ENCODE data around the gene VEGFC. TPM values are rescaled to one million over a fixed set of nuclear protein-coding genes. Genes with fewer than 3 reads are reported as not detected.

The VEGFC gene
- total RNA-seq, 1 experiment from 2014 or later = 15.7 TPM

- Histone ChIP-seq H3K4me1 (ENCODE audit: control insufficient read depth, insufficient read depth, low read length) (no peaks in the 10 kb centered on the region), H3K27me3 (ENCODE audit: control insufficient read depth, insufficient read depth, low read length) (no peaks in the 10 kb centered on the region), H3K27ac (ENCODE audit: low read length) (no peak overlapping the region), H3K4me3 (ENCODE audit: low read depth in 2 of 2, low read length in 2 of 2) (no peak overlapping the region), H3K9me3 (ENCODE audit: control insufficient read depth, insufficient read depth, low read depth, low read length) (no peaks in the 10 kb centered on the region), H3K36me3 (ENCODE audit: control insufficient read depth, insufficient read depth, low read length) (no peaks in the 10 kb centered on the region)
- ATAC-seq (no peak), DNase-seq (ENCODE audit: low read depth, low spot score) (no peak)
- CTCF ChIA-PET = no interaction called here
- TF ChIP-seq POLR2AphosphoS5 (IDR thresholded peaks at IDR 0.05; ENCODE audit: low read depth, low read length) = no peak
- TF ChIP-seq REST (IDR thresholded peaks at IDR 0.05; ENCODE audit: insufficient read depth in 1 of 2, low read depth in 2 of 2, low read length in 1 of 2) = no peak
- no peak for TF ChIP-seq CTCF (IDR thresholded peaks at IDR 0.05)
- TF ChIP-seq SIN3A (IDR thresholded peaks at IDR 0.05; ENCODE audit: borderline replicate concordance, insufficient read depth, low read depth, low read length) = no peak
- intact Hi-C loops (cut with micrococcal nuclease; ENCODE audit: unreplicated experiment) = no loop called here
- in situ Hi-C loops (cut with HindIII; ENCODE audit: low pct_unique_long_range_greater_than_20kb, low sequenced_read_pairs) = no loop called here
- POLR2A ChIA-PET = no interaction called here
- BruUV-seq (replicated peaks) = no TSS peak
Observed at GRCh38 chr4:176814770-176815169, 22.0 kb upstream of the VEGFC start.

- in situ Hi-C loops (cut with HindIII; ENCODE audit: low pct_unique_long_range_greater_than_20kb, low sequenced_read_pairs) (no loop called here), intact Hi-C loops (cut with micrococcal nuclease; ENCODE audit: unreplicated experiment) (no loop called here)
Observed at GRCh38 chr4:176810481-176811249, 17.9 kb upstream of the VEGFC start.

More at GRCh38 chr4:176810481-176811249, 17.9 kb upstream of the VEGFC start:
- no peak for DNase-seq (ENCODE audit: low read depth, low spot score)
- no peak overlapping the region for H3K27ac ChIP-seq (ENCODE audit: low read length)
- no peaks in the 10 kb centered on the region for H3K27me3 ChIP-seq (ENCODE audit: control insufficient read depth, insufficient read depth, low read length)
- peaks cover 5% of the 10 kb centered on the region; the same call in 1 of the 2 replicates for H3K9me3 ChIP-seq (ENCODE audit: control insufficient read depth, insufficient read depth, low read depth, low read length)
- no peaks in the 10 kb centered on the region for H3K36me3 ChIP-seq (ENCODE audit: control insufficient read depth, insufficient read depth, low read length)
- ChIA-PET CTCF (no interaction called here), POLR2A (no interaction called here)
- no peak overlapping the region for H3K4me3 ChIP-seq (ENCODE audit: low read depth in 2 of 2, low read length in 2 of 2)
- no peaks in the 10 kb centered on the region for H3K4me1 ChIP-seq (ENCODE audit: control insufficient read depth, insufficient read depth, low read length)
- no peak for ATAC-seq
- BruUV-seq (replicated peaks) = no TSS peak
- TF ChIP-seq CTCF (IDR thresholded peaks at IDR 0.05) (no peak), SIN3A (IDR thresholded peaks at IDR 0.05; ENCODE audit: borderline replicate concordance, insufficient read depth, low read depth, low read length) (no peak), POLR2AphosphoS5 (IDR thresholded peaks at IDR 0.05; ENCODE audit: low read depth, low read length) (no peak), REST (IDR thresholded peaks at IDR 0.05; ENCODE audit: insufficient read depth in 1 of 2, low read depth in 2 of 2, low read length in 1 of 2) (no peak), TCF7L2 (IDR thresholded peaks at IDR 0.05; ENCODE audit: low read depth, low read length) (no peak)
